Measurements from ENCODE around the gene RPL19.

The RPL19 gene

DNA sequence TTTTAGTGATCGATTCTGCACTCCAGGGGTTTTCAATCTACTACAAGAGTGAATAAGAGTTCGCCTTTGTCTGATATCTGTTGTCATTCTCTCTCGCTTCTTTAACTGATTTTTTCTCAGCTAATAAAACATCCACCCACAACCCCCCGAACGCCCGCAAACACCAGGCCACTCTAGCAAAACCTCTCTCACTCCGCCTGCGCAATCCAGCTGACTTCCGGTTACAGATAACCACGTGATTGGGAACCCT is 338 bp upstream of the RPL19 start:
- peak; percentile 86 for DNase-seq

- no peak for DNase-seq
These were observed 951 bp downstream of the RPL19 start for GRCh38 chr17:39200957-39201510.

DNA sequence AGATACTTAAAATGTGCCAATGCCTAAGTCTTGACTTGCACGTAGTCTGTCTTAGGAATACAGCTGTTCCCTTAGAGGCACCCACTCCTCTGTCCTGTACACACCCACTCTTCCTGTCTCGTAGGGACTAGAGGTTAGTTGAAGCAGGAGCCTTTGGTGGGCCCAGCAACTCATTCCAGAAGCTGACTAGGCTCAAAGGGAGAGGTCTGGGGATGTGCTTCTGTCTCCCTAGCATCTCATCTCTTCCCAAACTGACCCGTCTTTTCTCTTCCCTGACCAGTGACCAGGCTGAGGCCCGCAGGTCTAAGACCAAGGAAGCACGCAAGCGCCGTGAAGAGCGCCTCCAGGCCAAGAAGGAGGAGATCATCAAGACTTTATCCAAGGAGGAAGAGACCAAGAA is 4.2 kb downstream of the RPL19 start:
- no peak for DNase-seq

DNA sequence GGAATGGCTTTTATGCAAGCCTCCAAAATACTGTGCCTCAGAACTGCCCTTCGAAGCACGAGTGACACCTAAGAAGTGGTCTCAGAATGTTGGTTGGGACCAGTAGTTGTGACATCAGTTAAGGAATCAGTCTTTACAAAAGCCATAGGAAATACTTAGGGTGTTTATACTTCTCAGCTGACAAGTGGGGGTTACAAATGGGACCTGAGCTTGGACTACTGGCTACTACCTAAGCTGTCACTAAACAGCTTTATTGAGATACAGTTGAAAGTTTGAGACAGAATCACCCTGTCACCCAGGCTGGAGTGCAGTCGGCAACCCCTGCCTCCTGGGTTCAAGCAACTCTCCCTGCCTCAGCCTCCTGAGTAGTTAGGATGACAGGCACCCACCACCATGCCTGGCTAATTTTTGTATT is 5.0 kb downstream of the RPL19 start:
- DNase-seq, result no peak

GRCh38 chr17:39208136-39208535 is 8.1 kb downstream of the RPL19 start:
- DNase-seq, result no peak

GRCh38 chr17:39208893-39209292 is 8.8 kb downstream of the RPL19 start:
- peak; percentile 28 for DNase-seq

DNA sequence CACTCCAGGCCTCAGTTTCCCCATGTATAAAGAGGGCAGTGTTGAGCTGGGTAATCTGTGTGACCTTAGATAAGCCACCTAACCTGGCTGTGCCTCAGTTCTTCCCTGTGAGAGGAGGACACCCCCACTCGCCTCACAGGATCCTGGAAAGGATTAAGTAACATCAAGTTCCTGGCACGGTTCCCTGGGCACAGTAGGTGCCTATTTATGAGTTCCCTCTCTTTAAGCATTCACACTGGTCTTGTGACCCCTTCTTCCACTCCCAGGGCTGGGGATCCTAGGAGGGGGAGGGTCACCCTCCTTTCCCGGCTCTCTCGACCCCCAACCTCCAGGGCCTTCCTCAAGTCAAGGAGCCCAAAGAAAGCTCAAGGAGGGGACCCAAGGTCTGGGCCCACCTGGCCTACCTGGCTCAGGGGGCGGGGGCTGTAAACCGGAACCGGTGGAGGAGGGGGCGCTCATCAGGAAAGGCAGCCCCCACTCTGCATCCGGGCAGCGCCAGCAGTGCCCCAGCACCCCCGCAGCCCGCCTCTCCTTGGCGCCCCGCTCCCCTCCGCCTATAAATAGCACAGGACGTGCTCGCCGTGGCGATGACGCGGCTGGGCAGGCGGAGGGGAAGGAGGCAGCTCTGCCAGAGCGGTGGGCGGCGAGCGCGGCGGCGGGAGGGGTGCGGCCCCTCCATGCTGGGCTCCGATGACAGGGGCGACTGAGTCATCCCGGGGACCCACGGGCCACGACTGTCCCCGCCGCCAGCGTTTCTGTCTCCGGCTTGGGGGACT is 9.4 kb downstream of the RPL19 start:
- DNase-seq, result no peak

DNA sequence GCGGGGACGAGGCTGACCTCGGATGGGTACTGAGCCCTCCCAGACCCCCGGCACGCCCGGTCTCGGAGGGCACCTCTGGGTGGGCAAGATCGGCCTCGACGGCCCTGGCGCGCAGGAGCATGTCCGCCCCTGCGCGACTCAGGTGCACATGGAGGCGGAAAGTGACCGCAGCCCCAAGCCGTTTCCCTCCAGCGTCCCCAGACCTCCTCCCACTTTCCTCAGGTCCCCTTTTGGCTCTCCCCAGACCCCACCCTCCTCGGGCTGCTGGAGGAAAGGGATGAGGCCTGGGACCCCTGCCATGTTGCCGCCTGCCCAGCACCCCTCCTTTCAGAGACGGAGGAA is 10.0 kb downstream of the RPL19 start:
- no peak for DNase-seq

- no peak for DNase-seq
These were observed 12.2 kb downstream of the RPL19 start for GRCh38 chr17:39212195-39212810.

DNA sequence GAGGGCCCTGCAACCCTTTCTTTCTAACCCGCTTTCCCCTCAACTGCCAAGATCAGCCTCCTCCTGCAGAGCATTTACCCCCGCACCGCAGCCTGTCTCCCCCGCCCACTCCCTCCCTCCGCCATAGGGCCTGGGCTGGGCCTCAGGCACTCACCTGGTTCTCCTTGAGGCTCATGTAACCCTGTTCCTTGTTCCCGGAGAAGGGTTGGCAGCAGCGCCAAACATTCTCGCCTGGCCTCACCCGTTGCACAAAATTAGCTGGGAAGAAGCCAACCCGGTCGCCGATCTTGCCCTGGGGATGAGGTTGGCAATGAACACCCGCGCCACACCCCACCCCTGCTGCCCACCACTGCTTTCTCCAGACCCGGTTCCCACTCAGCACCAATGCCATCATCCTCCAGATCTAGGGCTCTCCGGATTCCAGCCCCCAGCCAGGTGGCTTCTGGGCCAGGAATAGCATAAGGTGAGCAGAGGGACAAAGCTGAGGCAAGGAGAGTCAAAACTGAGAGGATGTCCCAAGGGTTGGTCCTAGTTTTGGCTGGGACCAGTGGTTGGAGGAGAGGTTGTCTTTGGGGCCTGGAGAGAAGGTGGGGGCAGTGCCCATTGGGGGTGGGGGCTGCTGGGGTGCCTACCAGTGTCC is 12.9 kb downstream of the RPL19 start:
- no peak for DNase-seq

DNA sequence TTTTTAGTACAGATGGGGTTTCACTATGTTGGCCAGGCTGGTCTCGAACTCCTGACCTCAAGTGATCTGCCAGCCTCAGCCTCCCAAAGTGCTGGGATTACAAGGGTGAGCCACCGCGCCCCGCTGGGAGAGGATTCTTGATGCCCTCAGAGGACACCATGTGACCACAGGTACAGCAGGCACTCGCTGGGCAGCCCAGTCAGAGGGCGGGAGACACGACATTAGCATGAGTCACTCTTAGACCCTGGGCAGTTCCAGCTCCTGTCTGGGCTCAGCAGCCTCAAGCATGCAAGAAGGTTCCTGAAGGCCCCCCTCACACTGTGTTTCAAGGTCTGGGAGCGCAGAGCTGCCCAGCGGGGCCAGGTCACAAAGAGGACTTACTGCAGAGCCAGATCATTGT is 13.8 kb downstream of the RPL19 start:
- DNase-seq, result no peak

DNA sequence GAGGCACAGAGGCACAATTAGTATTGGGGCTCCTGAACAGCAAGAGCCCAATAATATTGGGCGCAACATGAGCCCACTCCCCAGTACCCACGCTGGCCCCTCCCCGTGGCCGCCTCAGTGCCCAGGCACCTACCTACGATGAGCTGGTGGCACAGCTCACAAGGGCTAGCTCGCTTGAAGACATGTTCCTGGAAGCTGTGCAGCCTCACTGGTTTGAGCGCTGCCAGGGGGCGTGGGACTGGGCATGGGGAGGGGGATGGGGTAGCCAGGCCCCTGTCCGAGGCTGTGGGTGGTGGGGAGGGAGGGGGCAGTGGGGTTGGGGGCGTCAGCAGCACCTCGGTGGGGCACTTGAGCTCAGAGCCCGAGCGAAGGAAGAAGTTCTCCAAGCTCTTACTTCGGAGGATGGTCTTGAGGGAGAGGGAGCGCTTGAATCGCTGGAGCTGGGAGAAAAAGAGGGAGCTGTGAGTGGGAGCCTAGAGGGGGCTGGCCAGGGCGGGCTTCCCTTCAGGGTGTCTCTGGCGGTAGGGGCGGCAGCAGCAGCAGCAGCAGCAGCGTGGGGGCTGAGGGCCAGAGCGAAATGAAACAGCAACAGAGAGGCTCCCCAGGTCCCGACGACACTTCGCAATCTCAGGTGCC is 17.8 kb downstream of the RPL19 start:
- no peak for DNase-seq

GRCh38 chr17:39218906-39219305 is 18.8 kb downstream of the RPL19 start:
- DNase-seq, result no peak

- no peak for DNase-seq
These were observed 19.6 kb downstream of the RPL19 start for GRCh38 chr17:39219647-39220154.

GRCh38 chr17:39221572-39221971 is 21.5 kb downstream of the RPL19 start:
- DNase-seq, result no peak

DNA sequence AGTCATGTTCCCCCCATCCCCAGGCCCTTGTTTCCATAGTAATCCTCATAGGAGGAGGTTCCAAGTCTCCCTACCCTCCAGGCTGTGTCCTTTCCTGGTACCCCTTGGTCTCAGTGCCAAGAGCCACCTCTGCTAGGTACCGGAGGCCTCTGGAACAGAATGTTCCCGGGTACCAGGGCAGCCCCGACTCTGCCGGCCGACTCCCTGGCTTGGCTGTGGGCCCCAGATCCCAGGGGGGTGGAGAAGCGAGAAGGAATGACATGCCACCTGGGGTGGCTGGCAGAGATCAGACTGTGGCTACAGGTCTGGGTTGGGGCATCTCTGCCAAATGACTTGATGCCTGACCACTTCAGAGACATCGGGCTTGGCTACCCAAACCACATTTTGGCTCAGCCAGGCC is 22.1 kb downstream of the RPL19 start:
- DNase-seq, result no peak

DNA sequence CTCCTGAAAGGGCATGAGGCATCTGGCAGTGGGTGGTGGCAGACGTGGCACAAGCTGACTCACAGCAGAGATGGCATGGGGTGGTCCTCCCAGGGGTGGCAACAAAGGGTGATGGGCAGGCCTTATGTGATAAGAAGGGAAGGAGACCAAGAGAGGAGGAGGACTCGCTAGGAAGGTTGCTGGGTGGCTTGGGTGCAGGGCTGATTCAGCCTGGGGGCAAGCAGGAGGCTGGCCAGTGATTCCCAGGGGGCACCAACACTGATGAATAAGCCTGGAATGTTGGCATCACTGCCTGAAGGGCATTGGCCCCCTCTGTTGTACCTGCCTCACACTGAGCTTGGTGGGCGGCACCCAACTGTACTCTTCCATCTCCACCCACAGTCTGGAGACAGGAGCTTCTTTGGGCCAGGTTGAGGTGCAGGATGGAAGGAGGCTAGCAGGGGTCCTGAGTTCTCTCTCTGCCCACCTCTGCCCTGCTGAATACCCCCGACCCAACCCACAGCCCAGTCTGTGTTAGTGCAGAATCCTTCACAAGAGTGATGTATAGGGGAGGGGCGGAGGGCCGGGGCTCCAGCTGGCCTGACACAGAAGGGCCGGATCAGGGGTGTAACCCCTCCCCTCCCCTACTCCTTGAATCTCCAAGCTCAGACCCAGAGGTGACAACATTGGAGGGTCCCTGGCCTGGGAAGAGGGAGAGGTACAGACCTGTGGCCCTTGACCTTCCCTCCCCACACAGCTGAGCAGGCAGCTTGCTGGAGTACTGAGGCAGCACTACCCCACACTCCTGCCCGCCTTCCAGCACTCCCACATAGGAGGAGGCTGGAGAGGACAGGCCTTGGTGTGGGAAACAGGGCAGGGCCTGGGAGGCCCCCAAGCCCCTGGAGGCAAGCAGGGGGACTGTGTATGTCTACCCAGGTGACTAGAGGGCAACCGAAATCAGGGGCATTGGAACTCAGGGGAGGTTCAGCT is 23.1 kb downstream of the RPL19 start:
- DNase-seq, result no peak

GRCh38 chr17:39223907-39224777 is 24.1 kb downstream of the RPL19 start:
- no peak for DNase-seq

DNA sequence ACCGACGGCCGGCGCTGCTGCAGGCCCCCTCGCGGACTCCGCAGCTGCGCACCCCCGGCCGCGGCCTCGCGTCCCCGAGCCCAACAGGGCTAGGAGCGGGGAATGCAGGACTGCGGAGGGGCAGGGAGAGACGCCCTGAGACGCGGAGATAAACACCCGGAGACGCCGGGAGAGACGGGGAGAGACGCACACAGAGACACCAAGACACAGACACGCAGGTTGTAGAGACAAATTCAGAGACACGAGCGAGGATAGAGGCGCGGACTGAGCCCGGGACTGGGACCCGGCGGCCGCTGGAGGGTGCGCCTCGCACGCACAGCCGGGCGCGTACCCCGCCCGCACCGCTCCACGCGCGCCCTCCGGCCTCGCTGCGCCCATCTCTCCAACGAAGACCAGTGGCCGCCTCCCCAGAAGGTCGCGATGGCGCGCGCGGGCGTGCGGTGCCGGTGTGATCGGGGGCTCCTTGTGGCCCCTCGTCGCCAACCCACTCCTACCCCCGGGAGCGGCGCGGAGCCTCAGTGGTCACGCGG is 24.8 kb downstream of the RPL19 start:
- DNase-seq, result no peak

DNA sequence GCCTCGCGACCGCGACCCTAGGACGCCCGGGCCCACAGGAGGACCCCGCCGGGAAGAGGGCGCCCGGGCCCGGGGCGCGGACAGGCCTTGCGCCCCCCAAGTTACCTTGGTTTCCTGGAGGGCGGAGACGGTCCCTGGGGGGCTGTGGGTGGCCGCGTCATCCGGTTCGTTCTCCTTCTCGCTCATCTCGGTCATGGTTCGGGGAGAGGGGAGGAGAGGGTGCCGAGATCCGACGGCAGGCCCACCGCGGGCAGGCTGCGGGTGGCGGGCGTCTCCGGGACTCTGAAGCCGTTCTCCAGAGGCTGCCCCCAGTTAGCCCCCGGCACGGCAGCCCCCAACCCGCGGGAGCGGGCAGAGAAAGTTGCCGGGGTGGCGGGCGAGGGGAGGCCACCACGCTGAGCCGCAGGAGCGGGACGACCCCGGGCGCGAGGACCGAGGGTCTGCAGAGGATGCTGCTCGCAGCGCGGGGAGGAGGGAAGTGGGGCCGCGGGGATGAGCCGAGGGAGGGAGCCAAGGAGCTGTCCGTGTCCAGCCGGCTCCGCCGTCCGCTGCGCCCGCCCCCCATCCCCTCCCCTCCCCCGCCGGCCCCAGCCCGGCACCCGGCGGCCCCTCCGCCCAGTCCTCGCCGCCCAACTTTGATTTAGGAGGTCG is 25.4 kb downstream of the RPL19 start, which contains the start of gene STAC2:
Gene STAC2, minus strand, starts transcription at position 638 of the 651 bp plus-strand sequence. Its CDS starts 443 bp downstream, at position 195.
- no peak for DNase-seq
